Heart left ventricle (tissue), 13 donors: ENCODE results near the gene CDK19.

Experiments used
- CTCF ChIP-seq, 12 donors: fragments of 200-600 bp; sonication (generic) in 4 of 12; IDR thresholded peaks; one replicate each; pipeline versions ENCODE4 v1.5.0 to v1.8.0; 2018 to 2022; ENCODE audit warnings: antibody characterized with exemption in 12 of 12, mild to moderate bottlenecking in 5 of 12
- POLR2A ChIP-seq, 2 donors: fragments of 450-650 bp; IDR thresholded peaks; one replicate each; pipeline ENCODE4 v1.6.1; 2017; ENCODE audit warnings: antibody characterized with exemption in 2 of 2, mild to moderate bottlenecking in 2 of 2, moderate library complexity in 2 of 2
- donor health status: ischemic (EF 13 %, LVEDD 7.1; RV severe dilation, severe dysfunction).
- donor health status: DM: no; HTN: yes; CAD: no.
- donor health status: DM: no; HTN: no; CAD: no.
- donor health status: ischemic (EF 25% LVEDD 6.9; RV normal size, moderate dysfunction).
- donor health status: ischemic (EF 25% LVEDD 5.7; RV mildly dilated, moderate dysfunction).
- donor health status: ischemic (EF 35%, LVEDD 5.7; RV mildly dilated, moderate dysfunction).
- donor health status: nonischemic (EF 11% LVEDD 7.7; RV severe dilation, severe dysfunction).
- donor health status: DM: yes; HTN: yes; CAD: no.
- donor health status: PGD.
- donor health status: ischemic (EF 29% LVEDD 5.4; RV normal size, mild dysfunction).
- donor health status: nonischemic (EF 23%, LVEDD 6.1; RV moderate dilation, normal function).

- TF ChIP-seq CTCF (IDR thresholded peaks at IDR 0.05) (no peak), POLR2A (IDR thresholded peaks at IDR 0.05) (no peak)
These were observed 227.9 kb downstream of the CDK19 start for GRCh38 chr6:110587328-110587727.
